ENCODE results near the gene CHSY3. TPM values are rescaled to one million over a fixed set of nuclear protein-coding genes. Genes with fewer than 3 reads are reported as not detected.

Gene CHSY3
- total and polyA plus RNA-seq, 7 experiments from 2014 or later: not detected

DNA sequence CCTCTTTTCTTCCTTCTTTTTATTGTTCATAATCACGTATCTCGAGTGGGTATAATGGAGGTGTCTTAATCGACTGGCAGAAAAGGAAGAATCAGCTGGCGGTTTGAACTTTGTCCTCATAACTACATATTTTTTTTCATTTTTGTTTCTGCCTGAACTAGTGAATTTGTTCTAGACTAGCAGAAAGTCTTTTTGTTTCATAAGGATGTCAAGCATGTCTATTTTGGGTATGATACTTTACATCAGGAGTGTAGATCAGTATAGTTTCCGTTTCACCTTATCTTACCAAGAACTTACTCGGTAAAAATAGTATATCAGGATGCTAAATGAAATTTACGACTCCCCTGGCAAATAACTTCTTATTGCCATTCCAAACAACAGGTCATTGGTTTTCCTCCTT, 278.9 kb downstream of the CHSY3 start:
- intact Hi-C loops (cut with micrococcal nuclease): no loop called here
- ATAC-seq (no peak), DNase-seq (no peak)
- Mint-ChIP-seq H3K27me3 (peaks cover 0 to 22% (median 18%) of the 10 kb centered on the region in 5 donors), H3K4me3 (no peak overlapping the region), H3K36me3 (no peaks in the 10 kb centered on the region), H3K27ac (no peak overlapping the region), H3K9me3 (peaks cover 0 to 1% (median 0%) of the 10 kb centered on the region in 11 donors), H3K4me1 (no peaks in the 10 kb centered on the region)
- H3K27ac ChIP-seq (ENCODE audit: low read depth, low read length): no peak overlapping the region
- H3K4me3 ChIP-seq (ENCODE audit: low read length): no peak overlapping the region
- ChIA-PET CTCF (no interaction called here), POLR2A (no interaction called here)
- no peaks in the 10 kb centered on the region for H3K36me3 ChIP-seq (ENCODE audit: control insufficient read depth in 2 of 3, insufficient read depth in 3 of 3, low read length in 3 of 3)
- H3K4me1 ChIP-seq (ENCODE audit: control insufficient read depth in 2 of 2, insufficient read depth in 2 of 2, low read length in 2 of 2): no peaks in the 10 kb centered on the region
- H3K27me3 ChIP-seq (ENCODE audit: control insufficient read depth in 2 of 2, insufficient read depth in 2 of 2, low read length in 2 of 2): no peaks in the 10 kb centered on the region
- no peaks in the 10 kb centered on the region for H3K9me3 ChIP-seq (ENCODE audit: control insufficient read depth in 2 of 3, low read length in 3 of 3)

DNA sequence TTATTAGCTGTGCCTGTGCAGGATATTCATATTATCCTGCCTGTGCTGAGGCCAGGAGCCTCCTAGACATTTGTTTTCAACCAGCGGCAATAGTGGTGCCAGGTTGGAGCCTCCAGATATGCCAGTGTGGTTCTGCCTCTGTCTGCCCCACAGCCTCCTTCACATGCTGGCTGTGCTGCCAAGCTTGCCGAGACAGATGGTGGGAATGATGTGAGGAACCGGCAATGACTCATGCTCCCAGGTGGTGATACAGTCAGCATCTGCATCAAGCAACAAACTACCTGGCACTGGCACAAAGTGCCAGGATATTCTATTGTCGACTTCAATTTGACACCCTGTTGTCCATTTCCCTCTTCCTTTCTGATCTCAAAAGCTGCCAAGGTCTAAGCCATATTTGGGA, 285.7 kb downstream of the CHSY3 start:
- no peaks in the 10 kb centered on the region for H3K36me3 Mint-ChIP-seq
- no peak overlapping the region for H3K27ac ChIP-seq (ENCODE audit: low read depth, low read length)
- H3K9me3 Mint-ChIP-seq: peaks cover 0 to 1% (median 0%) of the 10 kb centered on the region in 11 donors
- H3K4me3 Mint-ChIP-seq: no peak overlapping the region
- H3K4me1 ChIP-seq (ENCODE audit: control insufficient read depth in 2 of 2, insufficient read depth in 2 of 2, low read length in 2 of 2): no peaks in the 10 kb centered on the region
- intact Hi-C loops (cut with micrococcal nuclease): no loop called here
- no peak for ATAC-seq
- H3K27ac Mint-ChIP-seq: no peak overlapping the region
- no peak for DNase-seq
- H3K9me3 ChIP-seq (ENCODE audit: control insufficient read depth in 2 of 3, low read length in 3 of 3): no peaks in the 10 kb centered on the region
- H3K27me3 ChIP-seq (ENCODE audit: control insufficient read depth in 2 of 2, insufficient read depth in 2 of 2, low read length in 2 of 2): no peaks in the 10 kb centered on the region
- H3K36me3 ChIP-seq (ENCODE audit: control insufficient read depth in 2 of 3, insufficient read depth in 3 of 3, low read length in 3 of 3): no peaks in the 10 kb centered on the region
- H3K27me3 Mint-ChIP-seq: peaks cover 0 to 6% (median 5%) of the 10 kb centered on the region in 5 donors
- H3K4me1 Mint-ChIP-seq: no peaks in the 10 kb centered on the region
- no peak overlapping the region for H3K4me3 ChIP-seq (ENCODE audit: low read length)
- POLR2A ChIA-PET: no interaction called here
- CTCF ChIA-PET: no interaction called here

DNA sequence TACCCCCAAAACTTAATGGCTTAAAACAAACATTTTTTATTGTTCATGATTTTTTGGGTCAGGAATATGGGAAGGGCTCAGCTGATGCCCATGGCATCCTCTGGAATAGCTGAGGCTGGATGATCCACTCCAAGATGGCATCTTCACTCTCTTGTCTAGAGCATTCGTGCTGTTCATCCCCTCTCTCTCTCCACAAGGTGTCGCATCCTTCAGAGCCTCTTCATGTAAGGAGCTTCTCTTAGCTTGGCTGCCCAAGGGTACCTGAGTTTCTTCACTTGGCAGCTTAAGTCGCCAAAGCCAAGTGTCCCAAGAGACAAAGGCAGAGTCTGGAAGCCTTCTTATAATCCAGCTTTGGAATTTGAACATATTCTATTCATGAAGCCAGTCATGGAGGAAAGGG, 294.7 kb downstream of the CHSY3 start:
- CTCF ChIA-PET: interaction anchor here (0.6 kb wide), 1 partner anchor 577 kb away, joined by 3 read pairs; no protein-coding TSS in a partner anchor
- Histone ChIP-seq H3K9me3 (ENCODE audit: control insufficient read depth in 2 of 3, low read length in 3 of 3) (no peaks in the 10 kb centered on the region), H3K4me1 (ENCODE audit: control insufficient read depth in 2 of 2, insufficient read depth in 2 of 2, low read length in 2 of 2) (no peaks in the 10 kb centered on the region), H3K27ac (ENCODE audit: low read depth, low read length) (no peak overlapping the region), H3K27me3 (ENCODE audit: control insufficient read depth in 2 of 2, insufficient read depth in 2 of 2, low read length in 2 of 2) (peaks cover 0 to 3% of the 10 kb centered on the region in 2 donors), H3K4me3 (ENCODE audit: low read length) (no peak overlapping the region), H3K36me3 (ENCODE audit: control insufficient read depth in 2 of 3, insufficient read depth in 3 of 3, low read length in 3 of 3) (no peaks in the 10 kb centered on the region)
- Mint-ChIP-seq H3K27ac (no peak overlapping the region), H3K36me3 (no peaks in the 10 kb centered on the region), H3K4me1 (no peaks in the 10 kb centered on the region), H3K9me3 (peaks cover 0 to 7% (median 0%) of the 10 kb centered on the region in 11 donors), H3K27me3 (peaks cover 0 to 32% (median 20%) of the 10 kb centered on the region in 5 donors), H3K4me3 (no peak overlapping the region)
- peak in 1 of 9 donors; percentile 1 for DNase-seq
- POLR2A ChIA-PET: no interaction called here
- no peak for ATAC-seq
- intact Hi-C loops (cut with micrococcal nuclease): loop anchor here in 1 of 2 donors (1.0 kb wide), 1 partner anchor 911 kb away; no protein-coding TSS in a partner anchor

- DNase-seq: no peak
- no peak overlapping the region for H3K4me3 Mint-ChIP-seq
- no peak overlapping the region for H3K27ac Mint-ChIP-seq
- H3K27me3 Mint-ChIP-seq: peaks cover 0 to 19% (median 8%) of the 10 kb centered on the region in 5 donors
- no peaks in the 10 kb centered on the region for H3K4me1 Mint-ChIP-seq
- no peaks in the 10 kb centered on the region for H3K36me3 ChIP-seq (ENCODE audit: control insufficient read depth in 2 of 3, insufficient read depth in 3 of 3, low read length in 3 of 3)
- POLR2A ChIA-PET: no interaction called here
- H3K9me3 ChIP-seq (ENCODE audit: control insufficient read depth in 2 of 3, low read length in 3 of 3): no peaks in the 10 kb centered on the region
- CTCF ChIA-PET: no interaction called here
- H3K36me3 Mint-ChIP-seq: no peaks in the 10 kb centered on the region
- ATAC-seq: no peak
- intact Hi-C loops (cut with micrococcal nuclease): no loop called here
- no peak overlapping the region for H3K4me3 ChIP-seq (ENCODE audit: low read length)
- no peak overlapping the region for H3K27ac ChIP-seq (ENCODE audit: low read depth, low read length)
- no peaks in the 10 kb centered on the region for H3K27me3 ChIP-seq (ENCODE audit: control insufficient read depth in 2 of 2, insufficient read depth in 2 of 2, low read length in 2 of 2)
- no peaks in the 10 kb centered on the region for H3K4me1 ChIP-seq (ENCODE audit: control insufficient read depth in 2 of 2, insufficient read depth in 2 of 2, low read length in 2 of 2)
- peaks cover 0 to 7% (median 0%) of the 10 kb centered on the region in 11 donors for H3K9me3 Mint-ChIP-seq
Observed at GRCh38 chr5:130206686-130207085, 302.4 kb downstream of the CHSY3 start.

GRCh38 chr5:130213607-130214006, 309.3 kb downstream of the CHSY3 start:
- H3K4me1 Mint-ChIP-seq: no peaks in the 10 kb centered on the region
- ChIA-PET CTCF (no interaction called here), POLR2A (no interaction called here)
- Histone ChIP-seq H3K4me1 (ENCODE audit: control insufficient read depth in 2 of 2, insufficient read depth in 2 of 2, low read length in 2 of 2) (no peaks in the 10 kb centered on the region), H3K27ac (ENCODE audit: low read depth, low read length) (no peak overlapping the region), H3K9me3 (ENCODE audit: control insufficient read depth in 2 of 3, low read length in 3 of 3) (no peaks in the 10 kb centered on the region), H3K27me3 (ENCODE audit: control insufficient read depth in 2 of 2, insufficient read depth in 2 of 2, low read length in 2 of 2) (no peaks in the 10 kb centered on the region), H3K4me3 (ENCODE audit: low read length) (no peak overlapping the region), H3K36me3 (ENCODE audit: control insufficient read depth in 2 of 3, insufficient read depth in 3 of 3, low read length in 3 of 3) (no peaks in the 10 kb centered on the region)
- H3K27me3 Mint-ChIP-seq: peaks cover 0 to 13% (median 12%) of the 10 kb centered on the region in 5 donors
- DNase-seq: no peak
- H3K36me3 Mint-ChIP-seq: no peaks in the 10 kb centered on the region
- peaks cover 0 to 4% (median 0%) of the 10 kb centered on the region in 11 donors for H3K9me3 Mint-ChIP-seq
- no peak overlapping the region for H3K27ac Mint-ChIP-seq
- H3K4me3 Mint-ChIP-seq: no peak overlapping the region
- ATAC-seq: no peak
- intact Hi-C loops (cut with micrococcal nuclease): no loop called here

DNA sequence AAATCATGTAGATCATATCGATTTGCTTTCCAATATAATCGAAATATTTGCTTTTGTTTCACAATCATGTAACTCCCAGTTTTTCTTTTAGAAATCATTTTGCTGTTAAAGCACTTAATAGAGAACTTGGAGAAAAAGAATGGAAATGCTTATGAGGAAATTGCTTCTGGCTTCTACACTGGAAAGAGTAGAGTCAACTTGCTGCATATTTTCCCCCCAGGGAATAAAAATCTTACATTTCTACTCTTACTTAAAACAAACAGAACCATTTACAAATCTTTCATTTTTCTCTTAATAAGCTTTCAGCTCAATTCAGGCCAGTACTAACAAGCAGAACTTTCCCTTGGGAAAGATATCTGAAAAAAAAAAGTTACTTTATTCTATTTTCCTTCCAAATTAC, 312.0 kb downstream of the CHSY3 start:
- H3K27ac Mint-ChIP-seq: no peak overlapping the region
- H3K9me3 Mint-ChIP-seq: peaks cover 0 to 4% (median 0%) of the 10 kb centered on the region in 11 donors
- ChIA-PET CTCF (no interaction called here), POLR2A (no interaction called here)
- no peaks in the 10 kb centered on the region for H3K36me3 Mint-ChIP-seq
- intact Hi-C loops (cut with micrococcal nuclease): no loop called here
- no peak overlapping the region for H3K27ac ChIP-seq (ENCODE audit: low read depth, low read length)
- H3K36me3 ChIP-seq (ENCODE audit: control insufficient read depth in 2 of 3, insufficient read depth in 3 of 3, low read length in 3 of 3): no peaks in the 10 kb centered on the region
- H3K4me1 ChIP-seq (ENCODE audit: control insufficient read depth in 2 of 2, insufficient read depth in 2 of 2, low read length in 2 of 2): no peaks in the 10 kb centered on the region
- no peak for ATAC-seq
- no peaks in the 10 kb centered on the region for H3K4me1 Mint-ChIP-seq
- H3K4me3 ChIP-seq (ENCODE audit: low read length): no peak overlapping the region
- no peak for DNase-seq
- H3K9me3 ChIP-seq (ENCODE audit: control insufficient read depth in 2 of 3, low read length in 3 of 3): no peaks in the 10 kb centered on the region
- H3K27me3 ChIP-seq (ENCODE audit: control insufficient read depth in 2 of 2, insufficient read depth in 2 of 2, low read length in 2 of 2): no peaks in the 10 kb centered on the region
- H3K27me3 Mint-ChIP-seq: peaks cover 0 to 12% (median 8%) of the 10 kb centered on the region in 5 donors
- H3K4me3 Mint-ChIP-seq: no peak overlapping the region

GRCh38 chr5:130222573-130222972, 318.3 kb downstream of the CHSY3 start:
- H3K36me3 ChIP-seq (ENCODE audit: control insufficient read depth in 2 of 3, insufficient read depth in 3 of 3, low read length in 3 of 3): no peaks in the 10 kb centered on the region
- DNase-seq (no peak), ATAC-seq (no peak)
- no peak overlapping the region for H3K27ac Mint-ChIP-seq
- peaks cover 0 to 15% (median 0%) of the 10 kb centered on the region in 5 donors for H3K27me3 Mint-ChIP-seq
- CTCF ChIA-PET: no interaction called here
- no peaks in the 10 kb centered on the region for H3K4me1 ChIP-seq (ENCODE audit: control insufficient read depth in 2 of 2, insufficient read depth in 2 of 2, low read length in 2 of 2)
- H3K4me3 Mint-ChIP-seq: no peak overlapping the region
- H3K9me3 Mint-ChIP-seq: peaks cover 0 to 8% (median 4%) of the 10 kb centered on the region in 11 donors
- no peaks in the 10 kb centered on the region for H3K9me3 ChIP-seq (ENCODE audit: control insufficient read depth in 2 of 3, low read length in 3 of 3)
- H3K36me3 Mint-ChIP-seq: no peaks in the 10 kb centered on the region
- H3K27me3 ChIP-seq (ENCODE audit: control insufficient read depth in 2 of 2, insufficient read depth in 2 of 2, low read length in 2 of 2): no peaks in the 10 kb centered on the region
- no peak overlapping the region for H3K27ac ChIP-seq (ENCODE audit: low read depth, low read length)
- no peaks in the 10 kb centered on the region for H3K4me1 Mint-ChIP-seq
- POLR2A ChIA-PET: no interaction called here
- H3K4me3 ChIP-seq (ENCODE audit: low read length): no peak overlapping the region
- intact Hi-C loops (cut with micrococcal nuclease): no loop called here

All from naive thymus-derived CD4-positive, alpha-beta T cell (primary cell).